Stimulated activated CD8-positive, alpha-beta memory T cell treated with anti-CD3 and anti-CD28 coated beads, Interleukin-15, amount 100 ng/mL, for 24 hours (primary cell): ENCODE data around the gene PRPH.
A peak's percentile ranks its signal among the peaks of the same experiment; 100 is the strongest.
"Not testable (repeated sequence)": the region's sequence is repeated elsewhere in the genome, so short reads cannot be mapped to it uniquely, and the experiment has no call there.

ENCODE experiments used
- DNase-seq: peaks from one replicate; pipeline ENCODE4 v3.0.0-alpha.2; 2020; ENCODE audit warnings: low read depth

Gene PRPH

GRCh38 chr12:49276304-49277290 is 18.4 kb upstream of the PRPH start:
- no peak for DNase-seq

- DNase-seq, result no peak
Observed at GRCh38 chr12:49277466-49277865, 17.5 kb upstream of the PRPH start.

GRCh38 chr12:49279706-49280159 is 15.2 kb upstream of the PRPH start:
- DNase-seq, result no peak

GRCh38 chr12:49280545-49280944 is 14.4 kb upstream of the PRPH start:
- DNase-seq, result not testable (repeated sequence)

GRCh38 chr12:49282302-49282701 is 12.6 kb upstream of the PRPH start:
- DNase-seq, result no peak

GRCh38 chr12:49282740-49283375 is 12.1 kb upstream of the PRPH start:
- DNase-seq, result not testable (repeated sequence)

GRCh38 chr12:49283541-49284429 is 11.2 kb upstream of the PRPH start:
- DNase-seq, result no peak

GRCh38 chr12:49284672-49285071 is 10.3 kb upstream of the PRPH start:
- DNase-seq, result no peak

- no peak for DNase-seq
Observed at GRCh38 chr12:49287876-49288275, 7.1 kb upstream of the PRPH start.

GRCh38 chr12:49288412-49288853 is 6.5 kb upstream of the PRPH start:
- DNase-seq, result no peak

- no peak for DNase-seq
Observed at GRCh38 chr12:49288922-49289555, 5.9 kb upstream of the PRPH start.

GRCh38 chr12:49292729-49293055 is 2.3 kb upstream of the PRPH start:
- no peak for DNase-seq

- no peak for DNase-seq
Observed at GRCh38 chr12:49293056-49293956, 1.6 kb upstream of the PRPH start.

- no peak for DNase-seq
Observed at GRCh38 chr12:49294086-49294803, 702 bp upstream of the PRPH start.

GRCh38 chr12:49294804-49295081 is 204 bp upstream of the PRPH start:
- DNase-seq, result no peak

- DNase-seq, result peak; percentile 48
Observed at GRCh38 chr12:49296034-49296835, 1.3 kb downstream of the PRPH start.

- DNase-seq, result no peak
Observed at GRCh38 chr12:49296836-49297694, 2.1 kb downstream of the PRPH start.

- no peak for DNase-seq
Observed at GRCh38 chr12:49297695-49298060, 2.7 kb downstream of the PRPH start.
